Cortex of kidney (tissue), 1 donor: ENCODE data around the gene ATP12A.

ENCODE experiments used
- DNase-seq: peaks from one replicate; lab custom pipeline; 2025; lab: John Stamatoyannopoulos, UW

ATP12A gene

DNA sequence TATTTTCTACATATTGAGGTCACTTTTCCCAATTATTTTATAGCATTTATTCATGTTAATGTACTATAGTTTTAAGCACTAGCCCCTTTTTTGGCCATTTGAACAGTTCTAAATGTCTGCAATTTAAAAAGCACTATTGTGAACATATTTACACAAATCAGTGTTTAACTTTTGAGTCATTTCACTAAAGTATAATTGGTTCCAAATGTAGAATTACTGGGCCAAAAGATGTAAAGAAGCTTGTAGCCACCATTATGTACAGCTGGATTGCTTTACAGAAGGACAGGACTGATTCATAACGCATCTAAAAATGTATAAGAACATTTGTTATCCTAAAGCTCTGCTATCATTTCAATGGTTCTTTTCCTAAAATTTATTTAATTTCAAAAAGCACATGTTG is 16.6 kb upstream of the ATP12A start:
- no peak for DNase-seq

DNA sequence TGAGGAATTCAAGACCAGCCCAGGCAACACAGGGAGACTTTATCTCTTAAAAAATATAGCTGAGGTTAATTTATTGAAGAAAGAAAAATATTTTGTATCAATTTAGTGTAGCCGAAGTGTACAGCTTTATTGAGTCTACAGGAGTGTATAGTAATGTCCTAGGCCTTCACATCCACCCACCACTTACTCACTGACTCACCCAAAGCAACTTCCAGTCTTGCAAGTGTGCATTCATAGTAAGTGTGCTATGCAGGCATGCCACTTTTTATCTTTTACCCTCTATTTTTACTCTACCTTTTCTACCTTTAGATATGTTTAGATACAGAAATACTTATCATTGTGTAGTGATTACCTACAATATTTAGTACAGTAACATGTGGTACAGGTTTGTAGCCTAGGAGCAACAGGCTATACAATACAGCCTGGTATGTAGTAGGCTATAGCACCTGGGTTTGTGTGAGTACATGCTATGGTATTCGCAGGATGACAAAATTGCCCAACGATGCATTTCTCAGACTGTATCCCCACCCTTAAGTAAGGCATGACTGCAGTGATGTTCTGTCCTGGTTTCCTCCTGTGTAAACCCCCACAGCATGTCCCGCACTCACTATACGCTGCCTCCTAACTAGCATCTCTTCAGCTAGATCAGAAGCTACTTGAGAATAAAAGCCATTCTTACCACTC is 15.3 kb upstream of the ATP12A start:
- no peak for DNase-seq

DNA sequence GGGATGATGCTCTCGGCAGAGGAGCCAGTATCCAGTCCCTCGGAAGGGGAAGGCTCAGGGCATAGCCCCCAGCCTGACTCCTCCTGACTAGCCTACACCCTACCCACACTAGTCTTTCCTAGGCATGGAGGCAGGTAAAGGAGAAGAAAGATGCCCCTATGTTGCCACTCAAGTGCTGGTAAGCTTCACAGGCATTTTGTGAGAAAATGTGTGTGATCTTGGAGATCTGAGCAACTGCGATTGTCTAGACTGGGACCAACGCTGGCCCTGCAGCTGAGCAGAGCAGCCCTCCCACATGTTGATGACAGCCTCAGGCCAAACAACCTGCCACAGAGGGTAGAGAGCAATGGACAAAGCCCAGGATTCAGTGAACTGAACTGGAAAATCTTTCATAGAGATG is 11.7 kb upstream of the ATP12A start:
- DNase-seq = no peak

DNA sequence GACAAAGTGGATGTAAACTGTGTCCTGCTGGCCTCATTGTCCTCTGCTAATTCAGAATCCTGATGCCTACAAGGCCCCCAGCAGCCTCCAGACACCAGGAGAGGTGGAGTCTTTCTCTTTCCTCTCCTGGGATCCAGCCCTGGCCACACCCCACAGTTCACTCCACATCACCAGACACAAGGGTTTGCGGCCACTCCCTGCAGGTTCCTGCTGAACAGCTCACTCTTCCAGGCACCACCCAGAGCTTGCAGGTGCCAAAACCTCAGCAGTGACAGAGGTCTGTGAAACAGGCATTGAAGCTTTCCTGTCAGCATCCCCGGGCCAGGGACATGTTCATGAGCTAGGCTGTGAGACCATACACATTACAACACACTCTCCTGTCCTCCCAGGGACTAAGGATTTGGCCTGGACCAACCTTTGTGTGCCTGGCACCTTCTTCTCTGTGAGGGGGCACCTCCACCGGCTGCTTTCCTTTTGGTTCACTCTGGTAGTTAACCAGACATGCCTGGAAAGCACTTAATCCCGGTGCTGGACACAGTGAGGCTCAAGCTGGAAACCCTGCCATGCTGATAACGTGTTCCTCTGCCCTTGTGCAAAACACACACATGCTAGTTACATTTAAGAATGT is 11.1 kb upstream of the ATP12A start:
- no peak for DNase-seq

DNA sequence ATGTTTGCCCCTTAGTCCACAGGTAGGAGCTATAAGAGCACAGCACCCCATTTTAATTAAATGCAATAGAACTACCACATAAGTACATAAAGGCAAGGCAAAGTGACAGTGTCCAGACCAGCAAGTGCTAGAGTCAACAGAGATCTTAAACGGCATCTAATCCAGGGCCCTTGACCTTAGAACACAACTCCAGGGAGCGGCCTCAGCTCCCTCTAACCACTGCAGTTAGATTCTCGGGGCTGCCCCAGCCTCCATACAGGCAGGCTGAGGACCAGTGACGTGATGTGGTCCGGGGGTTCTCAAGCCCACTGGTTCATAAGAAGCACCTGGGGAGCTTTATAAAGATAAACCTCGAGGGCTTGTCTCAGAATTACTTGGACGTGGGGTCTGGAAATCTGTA is 10.0 kb upstream of the ATP12A start:
- DNase-seq = no peak

DNA sequence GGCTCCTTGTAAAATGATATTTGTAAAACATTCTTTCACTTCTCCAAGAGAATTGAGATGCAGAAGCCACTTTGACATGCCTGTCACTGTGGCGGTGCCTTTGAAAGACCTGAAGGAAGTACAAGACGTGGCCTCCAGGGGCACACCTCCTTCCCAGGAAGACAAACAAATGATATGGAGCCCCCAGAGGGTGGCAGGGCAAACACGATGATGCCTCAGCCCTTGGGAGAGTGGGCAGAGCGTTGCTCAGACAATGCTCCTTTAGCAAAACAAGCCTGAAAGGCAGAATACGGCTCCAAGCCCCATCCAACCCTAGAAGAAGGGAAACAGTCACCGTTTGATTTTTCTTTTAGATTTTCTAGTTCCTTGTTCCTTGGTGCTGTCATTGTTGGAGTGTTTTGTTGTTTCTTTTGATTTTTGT is 9.2 kb upstream of the ATP12A start:
- DNase-seq = no peak

DNA sequence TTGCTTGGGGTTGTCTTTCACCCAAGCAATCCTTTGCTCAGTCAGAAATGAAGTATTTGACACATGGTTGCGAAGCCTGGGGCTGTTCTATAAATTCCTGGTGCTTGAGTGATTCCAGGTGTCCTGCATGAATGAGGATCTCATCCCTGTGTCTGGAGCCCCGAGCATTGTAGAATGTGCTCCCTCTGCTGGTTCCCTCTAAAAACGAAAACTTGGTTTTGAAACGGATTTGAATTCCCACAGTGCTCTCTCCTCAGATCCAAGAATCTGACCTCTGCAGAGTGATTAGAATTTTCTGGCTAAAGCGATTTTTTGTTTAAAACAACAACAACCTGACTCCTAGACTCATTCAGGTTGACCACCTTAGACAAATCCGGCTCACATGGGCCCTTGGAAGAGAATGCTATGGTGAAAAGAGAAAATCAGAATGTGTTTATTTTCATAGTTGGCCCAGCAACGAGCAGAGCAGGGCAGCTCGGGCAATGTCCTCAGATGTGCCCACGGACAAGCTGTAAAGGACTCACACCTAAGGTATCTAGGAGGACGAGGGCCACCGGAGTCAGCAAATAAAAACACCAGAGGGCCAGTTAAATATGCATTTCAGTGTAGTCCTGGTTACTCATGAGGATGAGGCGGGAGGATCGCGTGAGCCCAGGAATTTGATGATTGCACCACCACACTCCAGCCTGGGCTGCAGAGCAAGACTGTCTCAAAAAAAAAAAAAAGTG is 8.7 kb upstream of the ATP12A start:
- no peak for DNase-seq

DNA sequence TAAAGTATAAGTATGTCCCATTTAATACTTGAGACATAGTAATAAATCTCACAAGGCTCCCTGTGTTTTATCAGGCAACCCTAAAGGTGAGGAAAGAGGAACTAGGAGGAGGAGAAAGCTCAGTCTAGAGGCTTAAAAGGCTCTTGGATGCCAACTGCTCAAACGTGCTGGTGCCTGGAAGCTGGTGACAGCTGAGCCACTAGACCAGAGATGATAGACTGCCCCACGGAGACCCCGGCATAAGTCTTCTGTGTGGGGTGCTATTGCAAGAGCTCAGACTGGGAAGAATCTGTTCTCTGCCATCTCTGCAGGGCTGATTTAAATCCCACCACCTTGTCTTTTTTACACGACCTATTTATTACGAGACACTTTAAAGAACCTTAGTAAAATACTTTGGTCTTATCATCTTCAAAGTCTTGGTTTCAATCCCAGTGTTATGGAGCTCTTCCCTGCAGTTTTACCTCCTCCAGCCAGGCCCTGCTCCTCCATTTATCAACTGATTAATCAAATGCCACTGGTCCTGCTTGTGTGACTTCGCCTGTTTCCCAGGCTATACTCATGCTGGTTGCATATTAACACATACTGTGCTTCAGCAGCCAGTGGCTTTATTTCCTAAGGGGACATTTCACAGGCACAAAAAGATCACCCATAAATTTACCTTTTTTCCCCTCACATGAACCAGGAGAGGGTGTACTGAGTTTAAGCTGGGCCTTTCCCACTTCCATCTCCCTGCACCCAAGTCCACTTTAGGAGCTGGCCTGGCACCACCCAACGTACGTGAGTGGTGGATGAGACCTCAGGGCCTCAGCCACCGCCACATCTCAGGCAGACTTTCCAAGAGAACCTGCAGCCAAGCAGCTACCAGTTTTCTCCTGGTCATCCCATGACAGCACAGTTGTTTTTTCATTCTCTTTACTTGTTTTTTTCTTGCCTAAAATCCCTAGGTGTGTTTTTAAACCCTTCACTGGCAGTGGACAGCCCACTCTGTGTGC is 7.8 kb upstream of the ATP12A start:
- DNase-seq = no peak

DNA sequence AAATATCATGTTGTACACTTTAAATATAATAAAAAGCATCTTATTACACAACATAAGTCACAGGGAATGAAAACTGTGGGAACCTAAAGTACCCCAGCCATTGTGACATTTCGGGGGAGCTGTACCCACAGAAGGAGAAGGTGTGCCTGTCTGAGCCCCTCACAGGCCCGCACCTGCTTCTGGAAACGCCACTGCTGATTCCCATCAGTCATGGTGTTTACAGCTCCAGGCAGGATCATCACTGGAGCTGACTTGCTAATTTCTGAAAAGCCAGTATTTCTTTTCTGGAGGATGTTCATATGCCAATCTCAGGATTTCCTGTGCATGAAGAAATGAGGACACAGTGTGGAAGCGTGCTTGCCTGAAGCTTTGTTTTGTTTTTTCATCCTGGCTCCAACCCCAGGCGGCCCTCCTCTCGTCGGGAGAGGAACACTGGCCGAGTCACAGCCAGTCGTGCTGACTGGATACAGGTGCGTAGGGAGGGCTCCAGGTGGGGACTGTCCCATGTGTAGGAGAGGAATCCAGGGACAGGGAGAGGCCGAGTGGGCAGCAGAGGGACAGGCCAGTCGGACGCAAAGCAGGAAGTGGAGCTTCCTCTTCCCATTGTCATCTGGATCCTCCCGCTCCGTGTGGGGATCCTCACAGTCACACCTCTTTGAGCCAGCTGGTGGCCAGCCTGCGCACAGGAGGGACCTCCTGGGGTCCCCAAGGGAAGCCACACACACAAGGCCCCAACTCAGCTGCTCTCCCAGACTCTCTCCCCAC is 4.2 kb upstream of the ATP12A start:
- no peak for DNase-seq

DNA sequence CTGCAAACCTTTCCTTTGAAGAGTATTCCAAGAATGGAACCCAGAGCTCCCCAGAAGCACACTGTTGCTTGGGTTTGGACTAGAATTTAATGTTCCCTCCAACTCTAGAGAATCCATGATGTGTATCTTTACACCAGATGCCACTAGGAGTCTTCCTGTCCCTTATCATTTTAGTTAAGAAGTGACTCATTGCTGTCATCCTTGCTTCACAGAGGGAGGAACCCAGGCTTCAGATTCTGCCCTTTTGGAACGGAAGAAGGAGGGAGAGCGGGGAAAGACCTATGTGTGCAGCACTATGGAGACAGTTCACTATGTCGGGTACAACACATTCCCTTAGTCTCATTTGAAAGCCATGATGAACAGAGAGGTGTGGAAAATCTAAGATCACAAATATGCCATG is 2.1 kb upstream of the ATP12A start:
- no peak for DNase-seq

DNA sequence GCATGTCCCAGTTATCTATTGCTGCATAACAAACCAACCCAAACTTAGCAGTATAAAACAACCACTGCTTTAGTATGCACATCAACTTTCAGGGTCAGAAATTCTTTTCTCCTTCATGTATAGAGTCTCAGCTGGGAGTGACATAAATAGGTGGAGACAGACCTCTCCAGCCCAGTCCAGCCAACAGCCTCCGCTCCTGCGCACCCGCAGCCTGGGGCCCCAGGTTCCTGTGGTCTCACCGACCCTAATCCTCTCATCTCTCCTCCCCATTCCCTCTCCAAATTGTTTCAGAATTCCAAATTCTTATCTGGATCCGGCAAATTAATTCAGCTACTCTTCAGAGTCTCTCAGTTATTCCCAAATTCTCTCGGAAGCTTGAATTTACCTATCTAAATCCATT is 522 bp upstream of the ATP12A start:
- DNase-seq = no peak

DNA sequence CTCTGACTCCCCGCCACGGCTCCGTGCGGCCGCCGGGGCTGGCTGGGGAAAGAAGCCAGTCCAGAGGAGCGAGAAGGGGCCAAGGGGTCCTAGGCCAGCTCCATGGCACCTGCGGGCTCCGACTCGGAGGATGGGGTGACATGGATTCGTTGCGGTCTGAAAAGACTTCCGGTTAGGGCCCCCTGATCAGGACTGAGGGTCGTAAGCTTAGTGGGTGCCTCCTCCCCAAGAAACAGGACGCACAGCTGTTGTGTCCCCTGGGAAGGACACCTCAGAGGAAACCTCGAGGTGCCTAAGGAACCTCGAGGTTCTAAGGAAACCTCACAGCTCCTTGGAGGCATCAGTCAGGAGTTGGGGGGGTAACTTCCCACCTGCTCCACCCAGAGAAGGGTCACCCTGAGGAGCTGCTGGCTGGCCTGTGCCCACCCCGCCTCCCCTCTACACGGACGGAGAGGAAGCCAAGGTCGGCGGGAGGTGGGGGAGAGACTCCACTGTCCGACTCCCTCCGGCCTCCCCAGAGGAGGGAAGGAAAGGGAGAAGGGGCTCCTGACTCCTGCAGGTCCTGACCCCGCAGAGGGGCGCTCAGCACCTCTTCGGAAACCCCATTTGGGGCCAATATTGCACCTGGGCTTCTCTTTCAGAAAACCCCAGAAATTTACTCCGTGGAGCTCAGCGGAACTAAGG is 855 bp downstream of the ATP12A start:
- DNase-seq = no peak

DNA sequence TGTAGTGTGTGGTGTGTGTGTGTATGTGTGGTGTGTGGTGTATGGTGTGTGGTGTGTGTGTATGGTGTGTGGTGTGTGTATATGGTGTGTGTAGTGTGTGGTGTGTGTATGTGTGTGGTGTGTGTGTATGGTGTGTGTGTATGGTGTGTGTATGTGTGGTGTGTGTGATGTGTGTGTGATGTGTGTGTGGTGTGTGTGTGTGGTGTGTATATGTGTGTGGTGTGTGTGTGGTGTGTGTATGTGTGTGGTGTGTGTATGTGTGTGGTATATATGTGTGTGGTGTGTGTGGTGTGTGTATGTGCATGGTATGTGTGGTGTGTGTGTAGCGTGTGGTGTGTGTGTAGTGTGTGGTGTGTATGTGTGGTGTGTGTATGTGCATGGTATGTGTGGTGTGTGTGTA is 1.7 kb downstream of the ATP12A start:
- DNase-seq = no peak

DNA sequence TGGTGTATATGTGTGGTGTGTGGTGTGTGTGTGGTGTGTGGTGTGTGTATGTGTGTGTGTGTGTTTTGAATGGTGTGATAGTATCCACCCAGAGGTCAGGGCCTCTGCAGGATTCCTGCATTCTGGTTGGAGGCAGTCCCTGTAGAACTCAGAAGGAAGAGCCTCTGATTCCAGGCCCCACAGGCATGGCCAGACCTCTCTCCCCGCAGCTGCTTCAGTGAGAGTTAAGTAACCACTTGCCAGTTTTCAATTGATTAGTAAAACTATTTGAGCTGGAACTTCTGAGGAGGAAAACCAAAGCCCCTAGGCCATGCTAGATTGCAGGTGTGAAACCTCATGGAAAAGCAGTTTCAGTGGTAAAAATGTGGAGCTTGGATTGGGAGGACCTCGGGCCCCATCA is 2.1 kb downstream of the ATP12A start:
- DNase-seq = no peak

DNA sequence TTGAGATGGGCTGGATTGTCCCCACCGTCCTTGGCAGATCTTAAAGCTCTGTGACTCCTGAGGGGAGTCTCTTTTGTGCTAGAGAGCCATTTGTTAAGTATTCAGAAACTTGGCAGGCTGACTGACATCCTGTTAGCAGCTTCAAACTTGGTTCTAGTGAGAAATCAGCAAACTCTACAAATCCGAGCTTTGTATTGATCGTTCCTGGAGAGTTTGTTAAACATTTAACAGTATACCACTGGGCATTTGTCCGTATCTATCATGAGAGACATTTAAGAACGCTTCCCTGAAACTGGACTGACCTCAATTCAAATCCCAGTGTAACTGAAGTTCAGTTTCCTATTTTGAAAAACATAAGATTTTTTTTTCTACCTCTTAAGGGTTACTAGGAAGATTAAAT is 3.1 kb downstream of the ATP12A start:
- DNase-seq = no peak

DNA sequence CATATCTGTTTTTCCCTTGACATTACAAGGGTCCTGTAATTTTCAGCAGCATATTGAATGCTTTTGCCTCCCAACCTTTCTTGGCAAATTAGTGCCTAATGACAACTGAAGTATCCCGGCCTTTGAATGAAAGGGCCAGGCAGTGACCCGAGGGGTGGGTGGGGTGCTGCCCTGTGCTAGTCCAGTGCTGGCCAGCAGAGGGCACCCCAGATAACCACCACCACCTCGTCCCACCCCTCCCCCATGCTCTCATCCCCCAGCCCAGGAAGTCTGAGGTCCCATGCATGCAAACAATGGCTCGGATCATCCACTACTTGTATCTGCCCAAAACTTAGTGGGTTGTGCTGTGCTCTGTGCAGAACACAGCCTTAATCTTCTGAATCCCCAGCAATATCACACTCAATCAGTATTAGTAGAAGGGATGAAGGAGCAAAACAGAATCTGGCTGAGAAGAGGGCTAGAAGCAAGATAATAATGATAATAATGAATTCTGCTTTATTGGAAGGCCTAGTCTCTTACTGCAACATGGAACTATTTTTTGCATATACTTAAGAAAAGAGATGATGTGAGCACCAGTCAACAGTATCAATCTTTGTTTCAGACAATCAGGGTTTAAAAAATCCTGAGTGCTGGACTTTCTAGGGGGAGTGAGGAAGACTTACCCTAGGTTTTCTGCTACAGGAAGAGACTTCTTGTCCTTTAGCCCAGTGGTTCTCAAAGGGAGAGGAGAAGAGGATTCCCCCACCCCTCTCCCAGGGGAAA is 3.8 kb downstream of the ATP12A start:
- DNase-seq = no peak

DNA sequence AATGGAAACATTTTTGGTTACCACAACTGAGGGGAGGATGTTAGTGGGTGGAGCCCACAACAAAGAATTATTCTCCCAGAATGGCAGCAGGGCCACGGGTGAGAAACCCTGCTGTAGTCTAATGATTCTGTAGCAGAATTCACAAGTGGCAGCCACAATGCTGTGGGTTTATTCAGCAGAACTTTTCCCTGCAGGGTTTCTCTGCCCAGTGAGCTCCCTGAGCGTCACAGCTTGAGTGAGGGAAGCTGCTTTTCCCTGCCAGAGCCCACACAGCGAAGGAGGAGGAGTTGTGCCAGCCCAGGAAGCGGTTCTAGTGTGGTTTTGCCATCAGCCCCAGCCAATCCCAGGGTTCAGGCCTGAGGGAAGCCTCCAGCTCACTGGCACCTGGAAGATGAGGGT is 4.4 kb downstream of the ATP12A start:
- DNase-seq = no peak

DNA sequence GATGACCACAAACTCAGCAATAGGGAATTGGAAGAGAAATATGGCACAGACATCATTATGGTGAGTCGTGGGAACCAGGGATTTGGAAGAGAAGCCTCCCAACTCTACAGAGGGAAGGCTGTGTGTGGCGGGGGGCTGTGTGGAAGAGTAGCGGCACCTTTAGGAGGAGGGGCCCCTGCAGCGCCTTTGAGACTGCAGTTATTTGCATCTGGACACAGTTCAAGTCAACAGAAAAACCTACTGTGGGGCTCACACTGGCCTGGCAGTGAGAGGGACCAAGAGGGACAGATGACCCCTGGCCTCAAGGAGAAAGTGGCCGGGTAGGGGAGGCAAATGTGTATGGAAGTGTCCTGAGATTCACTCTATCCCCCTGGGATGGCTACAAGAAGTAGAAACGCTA is 5.1 kb downstream of the ATP12A start:
- DNase-seq = no peak

DNA sequence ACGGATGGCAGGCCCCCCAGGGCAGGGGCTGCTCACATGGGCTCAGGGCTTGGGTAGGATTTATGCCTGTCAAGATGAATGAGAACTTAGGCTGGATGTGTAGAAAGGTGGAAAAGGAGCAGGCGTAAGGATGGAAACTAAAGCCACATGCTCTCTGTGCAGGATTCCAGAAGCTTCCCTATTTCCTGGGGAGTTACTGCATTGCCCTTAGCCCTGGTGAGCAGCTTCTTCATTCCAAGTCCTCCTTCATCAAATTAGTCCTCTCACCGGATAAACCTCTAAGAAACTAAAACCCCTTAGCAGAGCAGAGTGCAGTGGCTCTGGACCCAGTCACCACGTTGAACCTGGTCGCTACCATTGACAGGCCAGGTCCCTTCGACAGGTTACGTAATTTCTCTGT is 7.4 kb downstream of the ATP12A start:
- no peak for DNase-seq

DNA sequence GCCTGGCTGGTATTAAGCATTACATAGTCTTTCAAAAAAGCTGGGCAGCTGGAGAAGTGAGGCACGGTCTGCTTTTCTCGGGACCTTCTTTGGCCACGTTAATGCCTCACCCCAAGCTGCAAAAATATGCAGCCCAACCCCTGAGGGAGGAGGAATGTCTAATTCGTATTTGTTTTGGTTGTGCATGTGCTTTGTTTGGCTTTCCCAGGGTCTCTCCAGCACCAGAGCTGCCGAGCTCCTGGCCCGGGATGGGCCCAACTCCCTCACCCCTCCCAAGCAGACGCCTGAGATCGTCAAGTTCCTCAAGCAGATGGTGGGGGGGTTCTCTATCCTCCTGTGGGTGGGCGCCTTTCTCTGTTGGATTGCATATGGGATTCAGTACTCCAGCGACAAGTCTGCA is 7.9 kb downstream of the ATP12A start:
- no peak for DNase-seq
